H54 (cell line): ENCODE data around the gene ZBTB7C.
"Not testable (repeated sequence)": the region's sequence is repeated elsewhere in the genome, so short reads cannot be mapped to it uniquely, and the experiment has no call there.

Experiments
- DNase-seq: peaks from one replicate; pipeline ENCODE4 v3.0.0; 2011; ENCODE audit warnings: low spot score, mixed read lengths; ENCODE audit not compliant: insufficient read length
- FAIRE-seq: peaks from 3 replicates; lab custom pipeline; 2011; peaks lifted over from hg19 to GRCh38; lab: Jason Lieb, UNC
- POLR2A ChIP-seq: IDR thresholded peaks from 2 replicates; pipeline ENCODE4 v1.6.1; 2011; ENCODE audit warnings: low read depth, mild to moderate bottlenecking, low read length

Gene ZBTB7C

GRCh38 chr18:48294899-48295585 lies 114.1 kb downstream of the ZBTB7C start:
- no peak for DNase-seq
- no peak for FAIRE-seq
- TF ChIP-seq POLR2A: no peak

DNA sequence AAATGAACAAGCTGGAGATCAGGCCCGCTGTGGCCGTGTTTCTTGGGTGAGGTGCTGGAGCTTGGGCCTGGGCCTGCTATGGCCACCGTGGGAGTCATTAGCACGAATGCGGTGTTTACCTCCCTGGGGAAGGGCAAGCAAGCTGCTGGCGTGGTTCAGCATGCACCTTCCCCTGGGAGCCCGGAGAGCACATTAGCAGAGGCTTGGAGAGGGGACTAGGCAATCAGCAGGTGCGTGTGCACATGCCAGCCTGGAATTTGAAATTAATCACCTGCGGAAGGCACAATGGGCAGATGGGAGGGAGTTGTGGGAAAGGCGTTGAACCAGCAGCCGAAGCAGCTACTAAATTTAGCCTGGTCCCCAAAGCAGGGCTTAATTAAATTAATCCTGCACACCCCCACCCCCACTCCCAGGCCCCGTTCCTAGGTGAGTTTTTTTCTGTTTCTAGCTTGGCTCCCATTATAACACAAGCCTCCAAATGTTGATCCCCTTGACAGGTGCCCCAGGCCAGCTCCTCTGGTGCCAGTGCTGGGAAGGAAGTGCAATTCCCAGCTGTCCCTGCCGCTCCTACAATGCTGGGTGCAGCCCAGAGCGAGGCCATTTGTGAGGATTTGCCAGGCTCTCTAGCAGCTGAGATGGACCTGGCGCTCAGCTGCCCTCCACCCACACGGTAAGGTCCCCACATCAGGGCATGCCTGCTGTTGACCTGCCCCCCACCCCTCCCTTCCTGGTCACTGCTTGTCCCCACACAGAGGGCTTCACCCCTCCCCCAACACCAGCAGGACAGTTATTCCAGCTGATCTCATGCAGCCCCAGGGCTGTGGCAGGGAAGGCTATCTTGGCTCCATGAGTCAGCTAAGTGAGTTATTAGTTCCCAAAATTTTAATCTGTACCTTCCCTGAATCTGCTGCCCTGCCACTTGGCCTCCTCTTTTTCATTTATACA lies 115.0 kb downstream of the ZBTB7C start:
- DNase-seq (no peak), FAIRE-seq (no peak)
- no peak for TF ChIP-seq POLR2A

DNA sequence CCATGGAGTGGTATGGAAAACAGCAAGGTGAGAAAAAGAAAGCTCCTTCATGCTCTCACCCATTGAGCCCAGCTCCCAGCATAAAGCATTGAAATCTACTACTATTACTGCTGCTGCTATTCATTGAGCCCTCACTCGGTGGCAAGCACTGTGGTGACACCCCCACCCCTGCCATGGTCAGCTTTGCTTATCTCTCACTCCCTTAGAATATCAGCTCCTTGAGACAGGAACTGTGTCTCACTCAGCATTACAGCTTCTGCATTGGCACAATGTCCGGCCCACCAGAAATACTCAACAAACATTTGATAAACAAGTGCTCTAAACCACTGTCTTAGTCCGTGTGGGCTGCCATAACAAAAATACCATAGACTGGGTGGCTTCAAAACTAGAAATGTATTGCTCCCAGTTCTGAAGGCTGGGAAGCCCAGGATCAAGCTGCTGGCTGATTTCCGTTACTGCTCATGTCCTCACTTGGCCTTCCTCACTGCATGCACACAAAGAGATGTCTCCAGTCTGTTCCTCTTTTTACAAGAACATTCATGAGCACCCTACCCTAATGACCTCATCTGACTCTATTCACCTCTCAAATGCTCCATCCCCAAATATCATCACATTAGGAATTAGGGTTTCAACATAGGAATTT lies 116.3 kb downstream of the ZBTB7C start:
- no peak for DNase-seq
- no peak for TF ChIP-seq POLR2A
- no peak for FAIRE-seq

- TF ChIP-seq POLR2A: no peak
- no peak for FAIRE-seq
These were observed 117.0 kb downstream of the ZBTB7C start for GRCh38 chr18:48292229-48292628.

GRCh38 chr18:48290162-48290926 lies 118.8 kb downstream of the ZBTB7C start:
- no peak for TF ChIP-seq POLR2A
- FAIRE-seq (no peak), DNase-seq (no peak)

More at GRCh38 chr18:48292229-48292628, 117.0 kb downstream of the ZBTB7C start:
- no peak for DNase-seq

DNA sequence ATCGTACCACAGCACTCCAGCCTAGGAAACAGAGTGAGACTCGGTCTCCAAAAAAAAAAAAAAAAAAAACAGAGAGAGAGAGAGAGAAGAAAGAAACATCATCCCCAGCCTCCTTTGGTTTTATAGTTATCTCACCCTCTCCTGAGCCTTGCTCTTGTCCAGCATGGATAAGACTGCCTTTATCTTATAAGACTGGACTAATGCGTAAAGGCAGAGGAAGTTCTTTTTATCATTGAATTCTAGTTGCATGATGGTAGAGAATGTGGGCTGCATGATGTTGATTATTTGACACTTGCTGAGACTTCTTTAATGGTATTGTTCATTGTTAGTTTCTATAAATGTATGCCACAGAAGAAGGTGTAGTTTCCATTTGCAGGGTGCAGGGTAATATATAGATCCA lies 124.4 kb downstream of the ZBTB7C start:
- no peak for TF ChIP-seq POLR2A
- FAIRE-seq (no peak), DNase-seq (no peak)

GRCh38 chr18:48284011-48284410 lies 125.2 kb downstream of the ZBTB7C start:
- DNase-seq: not testable (repeated sequence)

GRCh38 chr18:48281460-48281859 lies 127.7 kb downstream of the ZBTB7C start:
- not testable (repeated sequence) for DNase-seq

More at GRCh38 chr18:48284011-48284410, 125.2 kb downstream of the ZBTB7C start:
- FAIRE-seq: not testable (repeated sequence)

DNA sequence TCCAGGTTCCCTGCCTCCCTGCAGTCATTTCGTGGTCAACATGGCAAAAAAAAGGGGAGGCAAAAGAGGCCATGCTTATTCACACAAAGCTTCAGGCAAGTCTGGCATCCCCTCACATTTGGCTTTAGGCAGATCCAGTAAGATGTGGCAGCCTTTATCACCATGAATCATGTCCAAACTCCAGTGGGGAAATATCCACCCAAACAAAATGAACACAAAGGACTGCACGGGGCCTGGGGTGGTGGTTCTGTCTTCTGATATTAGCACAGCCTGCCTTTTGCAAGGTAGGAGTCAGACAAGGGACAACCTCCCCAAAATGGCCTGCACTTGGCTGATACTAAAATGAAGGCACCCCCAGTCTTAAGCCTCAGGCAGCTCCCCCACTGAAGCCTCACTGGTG lies 129.9 kb downstream of the ZBTB7C start:
- DNase-seq (no peak), FAIRE-seq (no peak)
- no peak for TF ChIP-seq POLR2A

More at GRCh38 chr18:48281460-48281859, 127.7 kb downstream of the ZBTB7C start:
- not testable (repeated sequence) for FAIRE-seq

- FAIRE-seq (no peak), DNase-seq (no peak)
- no peak for TF ChIP-seq POLR2A
These were observed 131.1 kb downstream of the ZBTB7C start for GRCh38 chr18:48278081-48278480.

DNA sequence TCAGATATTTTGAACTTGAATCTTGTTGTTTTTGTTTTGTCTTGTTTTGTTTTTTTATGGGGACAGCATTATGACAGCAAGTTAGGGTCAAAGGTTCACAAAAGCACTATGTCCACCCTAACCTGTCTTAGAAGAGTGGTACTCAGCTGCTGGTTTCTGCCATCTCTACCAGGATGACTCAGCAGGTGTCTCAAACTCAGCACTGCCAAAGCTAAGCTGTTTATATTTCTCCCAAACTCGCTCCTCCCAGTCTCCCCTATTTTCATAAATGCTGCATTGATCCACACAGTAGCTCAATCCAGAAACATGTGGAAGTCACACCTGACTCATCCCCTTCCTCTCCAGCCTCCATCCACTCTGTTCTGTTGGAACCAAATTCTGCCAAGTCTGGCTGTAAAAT lies 134.9 kb downstream of the ZBTB7C start:
- FAIRE-seq: peak; percentile 36
- TF ChIP-seq POLR2A: no peak
- no peak for DNase-seq

DNA sequence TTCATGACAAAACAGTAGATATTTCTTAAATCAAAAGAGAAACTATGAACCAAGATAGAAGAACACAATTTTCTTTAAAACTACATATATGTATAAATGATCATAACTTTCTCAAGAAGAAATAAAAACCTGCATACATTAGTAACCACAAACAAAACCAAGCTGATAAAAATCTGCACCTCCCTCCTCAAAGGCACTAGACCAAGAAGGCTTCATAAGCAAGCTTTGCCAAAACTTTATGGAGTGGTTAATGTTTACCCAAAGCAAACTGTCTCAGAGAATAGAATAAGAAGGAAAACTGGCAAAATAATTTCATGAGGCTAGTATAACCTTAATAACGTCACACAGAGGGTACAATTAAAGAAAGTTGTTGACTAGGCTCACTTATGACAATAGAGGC lies 138.3 kb downstream of the ZBTB7C start:
- FAIRE-seq (no peak), DNase-seq (no peak)
- TF ChIP-seq POLR2A: no peak

DNA sequence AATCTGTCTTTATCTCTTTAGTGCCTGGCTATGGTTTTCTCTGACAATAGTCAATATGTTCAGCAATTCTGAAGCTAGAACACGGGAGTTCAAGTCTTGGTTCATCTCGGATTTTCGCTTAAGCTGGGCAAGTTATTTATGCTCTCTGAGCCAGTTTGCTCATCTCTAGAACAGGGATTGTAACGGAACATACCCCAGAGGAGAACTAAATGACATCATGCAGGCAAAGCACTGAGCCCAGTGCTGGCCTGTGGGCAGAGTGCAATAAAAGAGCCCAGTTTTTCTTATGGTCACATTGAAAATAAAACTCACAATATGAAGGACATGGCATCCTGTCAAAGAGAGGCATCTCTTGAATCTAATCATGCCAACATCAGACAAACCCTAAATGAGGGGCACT lies 143.9 kb downstream of the ZBTB7C start:
- no peak for TF ChIP-seq POLR2A
- DNase-seq: no peak
- no peak for FAIRE-seq
